ENCODE measurements around the gene IL1RAP. TPM values are rescaled to one million over a fixed set of nuclear protein-coding genes. Genes with fewer than 3 reads are reported as not detected.
"Not testable (repeated sequence)": the region's sequence is repeated elsewhere in the genome, so short reads cannot be mapped to it uniquely, and the experiment has no call there.

IL1RAP gene
- total RNA-seq, 1 donor from 2014 or later: 5.1 TPM

GRCh38 chr3:190658106-190658505 lies 144.2 kb downstream of the IL1RAP start:
- H3K9me3 ChIP-seq (replicated peaks): no peaks in the 10 kb centered on the region
- TF ChIP-seq CTCF (IDR thresholded peaks at IDR 0.05; ENCODE audit: borderline replicate concordance): no peak
- H3K27me3 ChIP-seq (ENCODE audit: low read depth): no peaks in the 10 kb centered on the region
- H3K27ac ChIP-seq (replicated peaks): no peak overlapping the region
- no peak overlapping the region for H3K4me3 ChIP-seq
- no peaks in the 10 kb centered on the region for H3K4me1 ChIP-seq
- intact Hi-C loops (cut with micrococcal nuclease): no loop called here
- H3K36me3 ChIP-seq: no peaks in the 10 kb centered on the region
- no peak for DNase-seq

DNA sequence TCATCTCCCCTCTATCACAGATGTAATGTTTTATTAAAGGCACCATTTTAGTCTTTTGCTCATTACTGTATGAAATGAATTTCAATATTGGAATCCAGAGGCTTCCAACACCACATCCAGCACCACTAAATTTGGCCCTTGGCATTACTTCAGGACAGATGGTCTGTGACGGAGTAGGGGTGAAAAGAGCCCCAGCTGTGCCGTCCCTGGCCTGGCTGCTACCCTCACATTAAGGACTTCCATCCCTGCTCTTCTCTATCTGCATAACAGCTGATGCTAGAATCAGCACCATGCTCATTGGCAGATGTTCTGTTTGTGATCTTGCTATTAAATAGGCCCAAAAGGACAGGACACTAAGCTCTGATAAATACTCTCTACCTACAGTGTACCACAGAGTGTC lies 152.9 kb downstream of the IL1RAP start:
- Histone ChIP-seq H3K27ac (replicated peaks) (no peak overlapping the region), H3K4me3 (no peak overlapping the region), H3K9me3 (replicated peaks) (no peaks in the 10 kb centered on the region), H3K27me3 (ENCODE audit: low read depth) (no peaks in the 10 kb centered on the region), H3K36me3 (no peaks in the 10 kb centered on the region), H3K4me1 (no peaks in the 10 kb centered on the region)
- intact Hi-C loops (cut with micrococcal nuclease): no loop called here
- no peak for DNase-seq
- TF ChIP-seq CTCF (IDR thresholded peaks at IDR 0.05; ENCODE audit: borderline replicate concordance): no peak

- H3K36me3 ChIP-seq: no peaks in the 10 kb centered on the region
- TF ChIP-seq CTCF (IDR thresholded peaks at IDR 0.05; ENCODE audit: borderline replicate concordance): no peak
- H3K27ac ChIP-seq (replicated peaks): no peak overlapping the region
- no peaks in the 10 kb centered on the region for H3K4me1 ChIP-seq
- no peaks in the 10 kb centered on the region for H3K27me3 ChIP-seq (ENCODE audit: low read depth)
- H3K9me3 ChIP-seq (replicated peaks): no peaks in the 10 kb centered on the region
- intact Hi-C loops (cut with micrococcal nuclease): no loop called here
- DNase-seq: no peak
- no peak overlapping the region for H3K4me3 ChIP-seq
Observed at GRCh38 chr3:190671658-190672057, 157.8 kb downstream of the IL1RAP start.

- TF ChIP-seq CTCF (IDR thresholded peaks at IDR 0.05; ENCODE audit: borderline replicate concordance): no peak
- H3K9me3 ChIP-seq (replicated peaks): no peaks in the 10 kb centered on the region
- H3K36me3 ChIP-seq: no peaks in the 10 kb centered on the region
Observed at GRCh38 chr3:190673148-190673547, 159.3 kb downstream of the IL1RAP start.

DNA sequence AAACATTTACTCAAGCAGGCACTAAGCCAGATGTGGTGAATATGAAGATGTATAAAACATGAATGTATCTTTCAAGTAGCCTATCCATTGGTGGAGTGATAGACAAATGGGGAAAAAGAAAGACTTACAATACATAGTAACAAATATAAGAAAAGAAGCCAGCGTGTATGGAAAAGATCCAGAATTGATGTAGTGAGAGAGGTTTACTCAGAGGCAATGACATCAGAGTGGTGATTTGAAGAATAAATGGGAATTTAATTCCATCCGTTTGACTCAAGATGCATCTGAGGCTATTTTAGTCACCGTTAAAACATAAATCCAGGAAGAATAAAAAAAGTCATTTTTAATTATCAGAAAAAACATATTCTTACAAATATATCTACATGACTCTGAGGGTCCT lies 162.6 kb downstream of the IL1RAP start:
- no peaks in the 10 kb centered on the region for H3K4me1 ChIP-seq
- DNase-seq: no peak
- TF ChIP-seq CTCF (IDR thresholded peaks at IDR 0.05; ENCODE audit: borderline replicate concordance): no peak
- H3K27ac ChIP-seq (replicated peaks): no peak overlapping the region
- H3K36me3 ChIP-seq: no peaks in the 10 kb centered on the region
- intact Hi-C loops (cut with micrococcal nuclease): no loop called here
- H3K27me3 ChIP-seq (ENCODE audit: low read depth): no peaks in the 10 kb centered on the region
- H3K4me3 ChIP-seq: no peak overlapping the region
- no peaks in the 10 kb centered on the region for H3K9me3 ChIP-seq (replicated peaks)

More at GRCh38 chr3:190673148-190673547, 159.3 kb downstream of the IL1RAP start:
- Histone ChIP-seq H3K4me1 (no peaks in the 10 kb centered on the region), H3K27ac (replicated peaks) (no peak overlapping the region), H3K4me3 (no peak overlapping the region), H3K27me3 (ENCODE audit: low read depth) (no peaks in the 10 kb centered on the region)
- intact Hi-C loops (cut with micrococcal nuclease): no loop called here
- no peak for DNase-seq

GRCh38 chr3:190677001-190677400 lies 163.1 kb downstream of the IL1RAP start:
- H3K36me3 ChIP-seq: no peaks in the 10 kb centered on the region
- no peak overlapping the region for H3K27ac ChIP-seq (replicated peaks)
- no peak for DNase-seq
- H3K4me1 ChIP-seq: no peaks in the 10 kb centered on the region
- H3K9me3 ChIP-seq (replicated peaks): no peaks in the 10 kb centered on the region
- H3K4me3 ChIP-seq: no peak overlapping the region
- intact Hi-C loops (cut with micrococcal nuclease): no loop called here
- TF ChIP-seq CTCF (IDR thresholded peaks at IDR 0.05; ENCODE audit: borderline replicate concordance): no peak
- H3K27me3 ChIP-seq (ENCODE audit: low read depth): no peaks in the 10 kb centered on the region

- intact Hi-C loops (cut with micrococcal nuclease); H3K27ac ChIP-seq (replicated peaks); DNase-seq; H3K4me3 ChIP-seq; H3K27me3 ChIP-seq (ENCODE audit: low read depth); H3K4me1 ChIP-seq; H3K9me3 ChIP-seq (replicated peaks); H3K36me3 ChIP-seq: not testable (repeated sequence)
Observed at GRCh38 chr3:190677868-190678267, 164.0 kb downstream of the IL1RAP start.

Measured in left ventricle myocardium inferior (tissue), 1 donor.